GM19324 (cell line): ENCODE measurements around the gene DND1.
A peak's percentile ranks its signal among the peaks of the same experiment; 100 is the strongest.
"Not testable (repeated sequence)": the region's sequence is repeated elsewhere in the genome, so short reads cannot be mapped to it uniquely, and the experiment has no call there.

Source experiments
- ATAC-seq: cut with Tn5 transposase; IDR thresholded peaks from one replicate; pipeline ENCODE4 v1.9.1; 2021; ENCODE audit warnings: mild to moderate bottlenecking, moderate library complexity; ENCODE audit not compliant: unreplicated experiment, low FRiP score

Gene DND1

DNA sequence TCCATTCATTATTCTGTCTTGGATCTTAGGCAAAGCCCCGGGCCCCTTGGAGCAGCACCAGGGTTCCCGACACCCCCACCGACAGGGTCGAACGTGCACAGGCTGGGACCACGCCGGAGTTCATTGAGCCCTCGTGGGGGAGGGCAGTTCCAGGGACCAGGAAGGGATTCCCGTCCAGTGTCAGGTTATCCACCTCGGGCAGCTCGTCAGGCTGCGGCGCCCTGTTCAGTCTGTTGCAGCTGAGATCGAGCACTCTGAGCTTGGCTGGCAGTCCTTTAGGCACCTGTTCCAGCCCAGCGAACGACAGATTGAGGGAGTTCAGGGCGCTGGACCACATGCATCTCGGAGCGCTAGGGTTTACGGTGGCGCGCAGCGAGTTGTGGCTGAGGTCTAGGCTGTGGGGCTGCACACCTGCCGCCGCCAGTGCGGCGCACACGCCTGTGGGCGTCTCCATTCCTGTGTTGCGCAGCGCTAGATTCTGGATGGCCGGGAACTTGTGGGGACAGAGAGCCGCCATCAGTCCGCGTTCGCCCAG lies 41.5 kb downstream of the DND1 start:
- ATAC-seq, result peak; percentile 35

DNA sequence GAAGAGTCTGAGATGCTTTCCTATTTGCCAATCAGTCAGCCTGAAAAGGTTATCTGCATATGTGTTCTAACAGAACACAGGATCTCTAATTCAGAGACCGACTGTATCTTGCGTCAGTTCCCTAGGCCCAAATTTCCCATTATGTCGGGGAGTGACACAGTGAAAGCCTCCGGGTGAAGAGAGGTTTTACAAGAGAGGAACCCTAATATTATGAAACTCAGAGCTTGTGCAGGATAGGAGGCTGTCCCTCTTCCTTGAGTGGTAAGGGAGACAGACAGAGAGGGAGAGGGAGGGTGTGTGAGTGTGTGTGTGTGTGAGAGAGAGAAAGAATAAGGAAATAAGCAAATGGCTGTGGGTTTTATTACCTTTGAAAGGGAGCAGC lies 42.3 kb downstream of the DND1 start:
- no peak for ATAC-seq

DNA sequence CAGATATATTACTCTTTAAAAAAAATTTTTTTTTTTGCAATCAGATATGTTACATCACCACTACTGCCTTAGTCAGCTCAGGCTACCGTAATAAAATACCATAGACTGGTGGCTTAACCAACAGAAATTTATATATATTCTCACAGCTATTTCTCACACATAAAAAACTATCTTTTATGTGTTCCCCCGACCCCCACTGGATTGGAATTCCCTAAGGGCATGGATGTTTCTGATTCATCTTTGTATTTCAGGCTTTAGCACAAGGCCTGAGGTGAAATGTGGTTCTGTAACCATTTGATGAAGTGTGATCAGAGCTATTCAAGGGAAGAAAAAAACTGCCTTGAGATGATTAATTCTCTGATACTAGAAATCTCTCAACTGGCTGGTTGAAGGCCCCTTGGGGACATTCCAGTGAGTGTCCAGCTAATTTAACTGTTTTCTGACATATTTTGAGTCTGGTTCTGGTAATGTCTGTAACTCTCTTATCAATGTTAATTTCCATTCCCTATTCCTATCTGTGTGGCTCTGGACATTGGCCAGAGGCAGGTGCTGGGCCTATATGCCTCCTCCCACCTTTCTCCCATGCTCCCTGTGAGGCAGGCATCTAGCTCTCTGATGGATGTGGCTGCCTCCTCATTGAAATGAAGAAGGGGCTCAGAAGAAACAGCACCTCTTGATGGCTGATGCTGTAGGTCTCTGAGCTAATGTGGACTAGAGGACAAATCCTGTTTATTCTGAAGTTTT lies 42.9 kb downstream of the DND1 start:
- ATAC-seq, result no peak

DNA sequence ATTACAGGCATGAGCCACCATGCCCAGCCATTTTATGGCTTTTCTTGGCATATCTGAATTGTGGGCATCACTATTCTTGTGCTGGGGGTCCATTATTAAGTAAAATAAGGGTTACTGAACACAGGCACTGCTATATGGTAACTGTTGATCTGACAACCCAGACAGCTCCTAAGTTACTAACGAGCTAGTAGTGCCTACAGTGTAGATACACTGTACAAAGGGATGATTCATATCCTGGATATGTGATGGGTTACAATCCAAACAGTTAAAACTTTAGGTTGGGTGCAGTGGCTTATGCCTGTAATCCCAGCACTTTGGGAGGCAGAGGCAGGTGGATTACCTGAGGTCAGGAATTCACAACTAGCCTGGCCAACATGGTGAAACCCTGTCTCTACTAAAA lies 44.7 kb downstream of the DND1 start:
- ATAC-seq, result no peak

DNA sequence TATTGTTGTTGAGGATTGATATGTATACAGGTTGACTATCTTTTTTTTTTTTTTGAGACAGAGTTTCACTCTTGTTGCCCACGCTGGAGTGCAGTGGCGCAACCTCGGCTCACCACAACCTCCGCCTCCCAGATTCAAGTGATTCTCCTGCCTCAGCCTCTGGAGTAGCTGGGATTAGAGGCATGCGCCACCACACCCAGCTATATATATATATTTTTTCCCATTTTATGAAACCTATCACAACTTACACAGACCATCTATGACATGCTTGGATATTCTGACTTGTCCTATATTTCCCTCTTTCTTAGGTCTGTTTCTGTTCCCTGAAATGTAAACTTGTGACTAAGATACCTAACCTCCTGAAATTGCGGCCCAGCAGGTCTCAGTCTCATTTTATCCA lies 45.4 kb downstream of the DND1 start:
- ATAC-seq, result no peak

DNA sequence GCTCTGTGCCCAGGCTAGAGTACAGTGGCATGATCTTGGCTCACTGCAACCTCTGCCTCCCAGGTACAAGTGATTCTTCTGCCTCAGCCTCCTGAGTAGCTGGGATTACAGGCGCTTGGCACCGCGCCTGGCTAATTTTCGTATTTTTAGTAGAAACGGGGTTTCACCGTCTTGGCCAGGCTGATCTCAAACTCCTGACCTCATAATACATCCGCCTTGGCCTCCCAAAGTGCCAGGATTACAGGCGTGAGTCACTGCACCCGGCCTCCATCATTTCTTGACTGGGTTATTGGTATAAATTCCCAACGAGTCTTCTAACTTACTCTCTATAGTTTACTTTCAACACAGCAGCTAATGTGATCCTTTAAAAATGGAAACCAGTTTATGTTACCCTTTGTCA lies 48.5 kb downstream of the DND1 start:
- ATAC-seq, result not testable (repeated sequence)

DNA sequence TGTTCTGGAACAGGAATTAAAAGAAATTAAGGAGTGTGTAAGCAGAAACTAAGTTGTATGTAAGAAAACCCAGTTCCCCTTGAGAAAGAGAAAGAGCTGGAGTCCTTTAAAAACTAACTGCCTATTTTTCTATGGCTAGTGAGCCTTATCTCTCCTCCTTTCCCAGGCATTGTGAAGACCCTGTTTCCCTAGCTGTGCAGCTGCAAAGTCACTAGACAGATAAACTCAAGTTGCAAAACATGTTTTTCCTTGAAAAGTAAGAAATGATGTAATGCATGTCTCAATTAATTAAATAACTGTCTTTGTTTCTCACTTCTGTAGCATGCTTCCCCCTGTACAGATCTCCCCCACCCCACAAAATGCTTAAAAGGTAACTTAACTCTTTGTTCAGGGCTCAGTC lies 50.3 kb downstream of the DND1 start:
- not testable (repeated sequence) for ATAC-seq

DNA sequence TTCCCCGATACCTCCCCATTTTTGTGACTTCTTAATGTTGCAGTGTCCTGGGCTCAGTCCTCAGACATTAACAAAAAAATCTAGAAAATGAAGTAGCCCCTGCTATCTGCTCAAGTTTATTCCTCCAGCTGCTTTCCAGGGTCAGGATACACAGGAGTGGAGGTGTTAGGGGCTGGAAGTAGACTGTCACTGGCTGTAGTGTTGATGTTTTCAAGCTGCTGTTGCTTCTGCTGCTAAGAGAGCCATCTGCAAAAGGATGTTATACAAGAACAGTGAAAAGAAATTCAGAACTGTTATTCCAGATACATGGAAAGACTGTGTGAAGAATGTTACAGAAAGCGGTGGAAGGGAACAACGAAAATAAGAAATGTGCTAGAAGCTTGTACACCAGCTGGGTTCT lies 51.1 kb downstream of the DND1 start:
- no peak for ATAC-seq
